Limb (tissue), 2 donors: ENCODE data around the gene NPLOC4.
"Not testable (repeated sequence)": the region's sequence is repeated elsewhere in the genome, so short reads cannot be mapped to it uniquely, and the experiment has no call there.

Experiments used
- DNase-seq, 2 donors: peaks; one replicate each; pipeline ENCODE4 v3.0.0-alpha.2; 2016; ENCODE audit errors: extremely low spot score in 2 of 2

NPLOC4 gene

GRCh38 chr17:81589612-81590011 is 47.3 kb downstream of the NPLOC4 start:
- DNase-seq = no peak

- DNase-seq = no peak
Measured at GRCh38 chr17:81586096-81586495, 50.8 kb downstream of the NPLOC4 start.

GRCh38 chr17:81584771-81585170 is 52.1 kb downstream of the NPLOC4 start:
- DNase-seq = not testable (repeated sequence)

- DNase-seq = no peak
Measured at GRCh38 chr17:81583589-81584342, 53.1 kb downstream of the NPLOC4 start.

- DNase-seq = no peak
Measured at GRCh38 chr17:81582749-81583148, 54.2 kb downstream of the NPLOC4 start.

- DNase-seq = no peak
Measured at GRCh38 chr17:81582341-81582740, 54.6 kb downstream of the NPLOC4 start.

- no peak for DNase-seq
Measured at GRCh38 chr17:81581758-81582157, 55.2 kb downstream of the NPLOC4 start.

- no peak for DNase-seq
Measured at GRCh38 chr17:81580481-81580880, 56.4 kb downstream of the NPLOC4 start.

GRCh38 chr17:81579821-81580321 is 57.0 kb downstream of the NPLOC4 start:
- DNase-seq = no peak

- no peak for DNase-seq
Measured at GRCh38 chr17:81579298-81579697, 57.6 kb downstream of the NPLOC4 start.

GRCh38 chr17:81578561-81579225 is 58.2 kb downstream of the NPLOC4 start:
- DNase-seq = no peak

GRCh38 chr17:81578038-81578441 is 58.9 kb downstream of the NPLOC4 start:
- DNase-seq = no peak

- DNase-seq = no peak
Measured at GRCh38 chr17:81577278-81578000, 59.5 kb downstream of the NPLOC4 start.

- no peak for DNase-seq
Measured at GRCh38 chr17:81576621-81577277, 60.2 kb downstream of the NPLOC4 start.

- DNase-seq = no peak
Measured at GRCh38 chr17:81575836-81576235, 61.1 kb downstream of the NPLOC4 start.

GRCh38 chr17:81574643-81574956 is 62.3 kb downstream of the NPLOC4 start:
- no peak for DNase-seq

- DNase-seq = no peak
Measured at GRCh38 chr17:81573794-81574642, 62.9 kb downstream of the NPLOC4 start.

GRCh38 chr17:81572563-81573168 is 64.2 kb downstream of the NPLOC4 start:
- no peak for DNase-seq

GRCh38 chr17:81570964-81571363 is 65.9 kb downstream of the NPLOC4 start:
- DNase-seq = no peak

GRCh38 chr17:81569986-81570514 is 66.9 kb downstream of the NPLOC4 start:
- no peak for DNase-seq
